Measurements from ENCODE around the gene GORAB.

Gene GORAB

DNA sequence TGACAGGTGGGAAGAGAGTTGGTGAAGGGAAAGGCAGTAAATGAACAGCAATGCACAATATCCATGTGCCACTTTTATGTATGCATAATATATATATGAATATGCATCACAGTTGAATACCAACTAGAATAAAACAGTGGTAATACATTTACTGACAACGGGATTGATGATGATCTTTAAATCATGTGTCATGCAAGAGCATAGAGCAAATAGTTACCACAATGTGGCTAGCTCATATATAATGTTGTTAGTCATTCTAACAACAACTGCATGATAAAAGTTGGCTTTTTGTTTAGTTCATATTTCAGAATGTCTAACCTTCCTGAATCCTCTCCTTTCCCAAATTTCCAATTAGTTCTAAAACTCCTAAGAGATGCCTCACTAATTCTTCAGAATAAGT, 46.4 kb downstream of the GORAB start:
- H3K36me3 ChIP-seq (ENCODE audit: control insufficient read depth, insufficient read depth, low read length): no peaks in the 10 kb centered on the region
- H3K27me3 ChIP-seq (replicated peaks; ENCODE audit: control insufficient read depth, insufficient read depth, low read length): no peaks in the 10 kb centered on the region
- DNase-seq (ENCODE audit: extremely low read depth, insufficient read length): no peak
- TF ChIP-seq, protein P1, sequence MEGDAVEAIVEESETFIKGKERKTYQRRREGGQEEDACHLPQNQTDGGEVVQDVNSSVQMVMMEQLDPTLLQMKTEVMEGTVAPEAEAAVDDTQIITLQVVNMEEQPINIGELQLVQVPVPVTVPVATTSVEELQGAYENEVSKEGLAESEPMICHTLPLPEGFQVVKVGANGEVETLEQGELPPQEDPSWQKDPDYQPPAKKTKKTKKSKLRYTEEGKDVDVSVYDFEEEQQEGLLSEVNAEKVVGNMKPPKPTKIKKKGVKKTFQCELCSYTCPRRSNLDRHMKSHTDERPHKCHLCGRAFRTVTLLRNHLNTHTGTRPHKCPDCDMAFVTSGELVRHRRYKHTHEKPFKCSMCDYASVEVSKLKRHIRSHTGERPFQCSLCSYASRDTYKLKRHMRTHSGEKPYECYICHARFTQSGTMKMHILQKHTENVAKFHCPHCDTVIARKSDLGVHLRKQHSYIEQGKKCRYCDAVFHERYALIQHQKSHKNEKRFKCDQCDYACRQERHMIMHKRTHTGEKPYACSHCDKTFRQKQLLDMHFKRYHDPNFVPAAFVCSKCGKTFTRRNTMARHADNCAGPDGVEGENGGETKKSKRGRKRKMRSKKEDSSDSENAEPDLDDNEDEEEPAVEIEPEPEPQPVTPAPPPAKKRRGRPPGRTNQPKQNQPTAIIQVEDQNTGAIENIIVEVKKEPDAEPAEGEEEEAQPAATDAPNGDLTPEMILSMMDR (IDR thresholded peaks at IDR 0.05; ENCODE audit: insufficient read depth, low read length, poor library complexity, severe bottlenecking): no peak
- H3K4me3 ChIP-seq (replicated peaks; ENCODE audit: low read depth, low read length): no peak overlapping the region

DNA sequence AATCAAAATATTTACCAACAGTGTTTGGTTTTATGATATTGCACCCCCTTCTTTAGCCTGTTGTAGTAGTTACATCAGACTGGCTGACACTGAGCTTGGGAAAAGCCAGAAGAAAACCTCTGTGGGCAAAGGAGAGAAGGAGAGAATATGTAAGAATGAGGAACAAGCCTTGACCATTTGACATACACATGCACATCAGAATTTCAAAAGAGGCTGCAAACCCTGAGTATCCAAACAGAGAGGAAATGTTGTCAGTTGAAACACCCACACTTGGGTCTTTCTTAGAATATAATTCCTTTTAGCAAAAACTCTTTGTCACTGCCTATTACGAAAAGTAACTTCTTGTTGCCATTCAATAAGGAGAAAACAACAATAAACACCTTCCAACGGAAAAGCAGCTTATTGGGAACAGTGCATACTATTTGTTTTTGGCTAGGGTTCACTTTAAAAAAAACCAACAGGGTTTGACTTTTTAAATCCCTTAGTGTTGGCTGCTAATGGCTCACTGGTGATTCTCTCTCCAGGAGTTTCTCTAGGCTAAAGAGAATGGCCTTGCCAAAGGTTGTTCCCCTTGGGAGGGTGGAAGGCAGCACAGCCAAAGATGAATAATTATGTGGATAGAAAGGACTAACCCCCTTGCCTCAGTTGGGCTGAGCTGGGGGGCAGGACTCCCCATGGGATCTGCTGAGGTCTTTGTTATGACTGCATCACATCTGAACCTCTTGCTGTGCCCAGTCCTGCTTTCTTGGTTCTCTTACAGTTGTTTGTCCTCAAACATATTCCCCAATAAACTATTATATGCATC, 48.9 kb downstream of the GORAB start:
- H3K36me3 ChIP-seq (ENCODE audit: control insufficient read depth, insufficient read depth, low read length): no peaks in the 10 kb centered on the region
- TF ChIP-seq, protein P1 (IDR thresholded peaks at IDR 0.05; ENCODE audit: insufficient read depth, low read length, poor library complexity, severe bottlenecking): no peak
- DNase-seq (ENCODE audit: extremely low read depth, insufficient read length): no peak

DNA sequence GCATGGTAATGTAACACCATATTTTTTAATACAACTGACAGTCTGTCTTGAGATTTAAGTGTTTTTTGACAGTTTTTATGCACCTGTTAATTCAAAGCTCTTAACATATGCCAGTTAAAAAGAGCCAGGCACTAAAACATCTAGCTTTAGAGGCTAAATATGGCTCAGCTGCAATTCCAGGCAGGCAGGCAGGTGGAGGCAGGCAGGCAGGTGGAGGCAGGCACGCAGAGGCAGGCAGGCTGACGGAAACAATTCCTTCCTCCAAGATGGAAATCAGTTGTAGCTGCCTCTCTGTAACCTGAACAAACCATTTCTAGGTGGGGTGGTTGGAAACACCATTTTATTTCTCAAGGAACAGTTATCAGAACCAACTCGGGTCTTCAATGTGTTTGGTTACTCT, 51.2 kb downstream of the GORAB start:
- no peaks in the 10 kb centered on the region for H3K27me3 ChIP-seq (replicated peaks; ENCODE audit: control insufficient read depth, insufficient read depth, low read length)
- no peak for DNase-seq (ENCODE audit: extremely low read depth, insufficient read length)
- TF ChIP-seq, protein P1 (IDR thresholded peaks at IDR 0.05; ENCODE audit: insufficient read depth, low read length, poor library complexity, severe bottlenecking): no peak
- H3K36me3 ChIP-seq (ENCODE audit: control insufficient read depth, insufficient read depth, low read length): no peaks in the 10 kb centered on the region
- no peak overlapping the region for H3K4me3 ChIP-seq (replicated peaks; ENCODE audit: low read depth, low read length)

More for the DNA sequence above, 48.9 kb downstream of the GORAB start:
- Histone ChIP-seq H3K27me3 (replicated peaks; ENCODE audit: control insufficient read depth, insufficient read depth, low read length) (no peaks in the 10 kb centered on the region), H3K4me3 (replicated peaks; ENCODE audit: low read depth, low read length) (no peak overlapping the region)

DNA sequence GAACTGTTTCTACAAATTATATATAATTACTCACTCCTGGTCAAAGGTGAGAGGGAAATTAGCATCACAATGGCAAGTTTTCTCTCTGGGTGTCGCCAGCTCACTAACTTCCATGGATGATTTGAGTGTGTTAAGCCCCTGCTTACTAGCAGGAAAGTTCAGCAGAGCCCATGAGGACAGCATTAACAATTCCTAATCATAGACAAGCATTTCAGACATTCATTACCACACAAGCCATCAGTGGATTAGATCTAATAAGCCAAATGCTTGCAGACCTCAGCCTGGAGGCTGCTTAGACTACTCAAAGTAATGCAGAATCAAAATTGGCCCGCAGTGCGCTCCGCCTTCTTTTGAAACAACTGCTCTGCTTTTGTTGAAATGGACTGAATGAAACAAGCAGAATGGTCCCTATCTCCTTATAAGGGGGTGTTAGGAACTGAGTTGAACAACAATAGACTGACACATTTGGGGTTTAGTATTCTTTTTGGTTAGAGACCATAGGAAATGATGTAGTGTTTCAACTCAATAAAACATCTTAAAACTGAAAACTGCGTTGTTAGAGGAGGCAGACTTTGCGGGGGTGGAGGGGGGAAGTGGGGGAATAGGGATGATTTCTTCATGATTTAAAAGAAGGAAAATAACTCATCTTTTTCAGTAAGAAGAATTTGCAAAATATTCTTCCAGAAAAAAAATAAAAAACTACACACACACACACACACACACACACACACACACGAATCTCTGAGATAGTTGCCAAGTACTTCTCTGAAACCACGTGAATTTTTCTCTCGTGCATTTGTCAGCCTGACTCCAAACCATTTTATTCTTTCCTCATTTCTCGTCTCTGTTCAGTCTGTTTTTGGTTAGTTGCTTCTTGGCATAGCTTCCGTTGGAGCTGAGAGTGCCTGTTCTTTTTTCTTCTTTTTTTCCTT, 54.6 kb downstream of the GORAB start:
- DNase-seq (ENCODE audit: extremely low read depth, insufficient read length): no peak
- no peak overlapping the region for H3K4me3 ChIP-seq (replicated peaks; ENCODE audit: low read depth, low read length)
- H3K27me3 ChIP-seq (replicated peaks; ENCODE audit: control insufficient read depth, insufficient read depth, low read length): no peaks in the 10 kb centered on the region
- H3K36me3 ChIP-seq (ENCODE audit: control insufficient read depth, insufficient read depth, low read length): no peaks in the 10 kb centered on the region
- TF ChIP-seq, protein P1 (IDR thresholded peaks at IDR 0.05; ENCODE audit: insufficient read depth, low read length, poor library complexity, severe bottlenecking): no peak

DNA sequence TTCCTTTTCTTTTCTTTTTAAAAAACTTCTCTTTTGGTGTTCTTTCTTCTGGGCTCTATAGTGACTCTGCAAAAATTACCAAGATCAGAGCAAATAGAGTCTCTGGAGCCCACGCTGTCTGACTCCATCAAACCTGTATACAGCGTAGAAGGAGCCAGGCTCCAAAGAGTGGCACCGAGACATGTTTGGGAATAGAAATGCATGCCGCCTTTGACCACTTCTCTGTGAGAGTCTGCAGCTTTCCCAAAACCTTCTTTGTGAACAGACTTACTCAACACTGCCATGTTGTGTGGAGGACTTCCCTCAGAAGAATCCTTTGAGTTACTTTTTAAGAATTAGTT, 55.3 kb downstream of the GORAB start:
- H3K27me3 ChIP-seq (replicated peaks; ENCODE audit: control insufficient read depth, insufficient read depth, low read length): no peaks in the 10 kb centered on the region
- DNase-seq (ENCODE audit: extremely low read depth, insufficient read length): no peak
- TF ChIP-seq, protein P1 (IDR thresholded peaks at IDR 0.05; ENCODE audit: insufficient read depth, low read length, poor library complexity, severe bottlenecking): no peak
- no peaks in the 10 kb centered on the region for H3K36me3 ChIP-seq (ENCODE audit: control insufficient read depth, insufficient read depth, low read length)
- H3K4me3 ChIP-seq (replicated peaks; ENCODE audit: low read depth, low read length): no peak overlapping the region
